ENCODE measurements around the gene DNER. TPM values are rescaled to one million over a fixed set of nuclear protein-coding genes. Genes with fewer than 3 reads are reported as not detected.
A peak's percentile ranks its signal among the peaks of the same experiment; 100 is the strongest.

DNER gene
- total and polyA plus RNA-seq, 2 of the 13 experiments (the other 11 are each of a cell fraction or from before 2014, with no cell fraction given) = not detected

DNA sequence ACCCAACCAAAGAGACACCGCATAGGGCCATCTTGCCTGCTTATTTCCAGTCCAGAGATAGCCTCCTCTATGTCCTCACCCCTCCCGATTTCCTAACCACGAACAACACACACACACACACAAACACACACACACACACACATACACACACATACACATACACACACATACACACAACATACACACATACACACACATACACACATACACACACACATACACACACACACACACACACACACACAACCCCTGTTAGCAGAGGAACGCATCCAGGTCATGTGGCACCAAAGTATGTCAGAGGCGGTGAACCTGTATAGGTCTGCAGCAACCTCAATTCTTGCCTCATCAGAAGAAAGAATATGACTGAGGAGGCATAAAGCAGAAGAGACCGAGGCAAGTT lies 18.5 kb upstream of the DNER start:
- Histone ChIP-seq H3K36me3 (replicated peaks in 1 of 2; ENCODE audit: control insufficient read depth in 1 of 2, insufficient read depth in 2 of 2, low read length in 2 of 2) (no peaks in the 10 kb centered on the region), H3K27ac (ENCODE audit: extremely low read length, insufficient read depth, low read length) (no peak overlapping the region), H3K9ac (ENCODE audit: insufficient read depth, low read depth, low read length) (no peak overlapping the region), H3K9me3 (ENCODE audit: low read length) (peaks cover 6% of the 10 kb centered on the region), H2AFZ (ENCODE audit: low read length) (no peak overlapping the region), H3K4me3 (replicated peaks in 1 of 3; ENCODE audit: insufficient read depth in 1 of 3, low read depth in 2 of 3, low read length in 3 of 3) (no peak overlapping the region), H3K4me1 (ENCODE audit: insufficient read depth, low read length) (no peaks in the 10 kb centered on the region), H3K27me3 (ENCODE audit: control insufficient read depth in 1 of 2, insufficient read depth in 2 of 2, low read length in 2 of 2) (peaks cover 0 to 17% of the 10 kb centered on the region in 2 experiments; a peak in 2 of 5 replicates), H4K20me1 (ENCODE audit: insufficient read depth, low read length) (no peaks in the 10 kb centered on the region), H3K4me2 (ENCODE audit: low read depth, low read length) (no peak overlapping the region), H3K79me2 (ENCODE audit: insufficient read depth, low read length) (no peaks in the 10 kb centered on the region)
- 25% methylated on average over 6 of the region's 6 CpGs for WGBS (ENCODE audit: low lambda C conversion rate)
- ChIA-PET POLR2A (no interaction called here), CTCF (ENCODE audit: low intra/inter-chr PET ratio, low total read pairs) (no interaction called here)
- no TSS peak for BruUV-seq (replicated peaks)
- ATAC-seq = 0 out of 3 replicates have a peak, but pooled peaks have one; percentile 19
- no peak for FAIRE-seq
- no peak for DNase-seq (ENCODE audit: low spot score)
- TF ChIP-seq SP4 (CRISPR knock-in tag; IDR thresholded peaks at IDR 0.05) = no peak
- TF ChIP-seq, protein P1, sequence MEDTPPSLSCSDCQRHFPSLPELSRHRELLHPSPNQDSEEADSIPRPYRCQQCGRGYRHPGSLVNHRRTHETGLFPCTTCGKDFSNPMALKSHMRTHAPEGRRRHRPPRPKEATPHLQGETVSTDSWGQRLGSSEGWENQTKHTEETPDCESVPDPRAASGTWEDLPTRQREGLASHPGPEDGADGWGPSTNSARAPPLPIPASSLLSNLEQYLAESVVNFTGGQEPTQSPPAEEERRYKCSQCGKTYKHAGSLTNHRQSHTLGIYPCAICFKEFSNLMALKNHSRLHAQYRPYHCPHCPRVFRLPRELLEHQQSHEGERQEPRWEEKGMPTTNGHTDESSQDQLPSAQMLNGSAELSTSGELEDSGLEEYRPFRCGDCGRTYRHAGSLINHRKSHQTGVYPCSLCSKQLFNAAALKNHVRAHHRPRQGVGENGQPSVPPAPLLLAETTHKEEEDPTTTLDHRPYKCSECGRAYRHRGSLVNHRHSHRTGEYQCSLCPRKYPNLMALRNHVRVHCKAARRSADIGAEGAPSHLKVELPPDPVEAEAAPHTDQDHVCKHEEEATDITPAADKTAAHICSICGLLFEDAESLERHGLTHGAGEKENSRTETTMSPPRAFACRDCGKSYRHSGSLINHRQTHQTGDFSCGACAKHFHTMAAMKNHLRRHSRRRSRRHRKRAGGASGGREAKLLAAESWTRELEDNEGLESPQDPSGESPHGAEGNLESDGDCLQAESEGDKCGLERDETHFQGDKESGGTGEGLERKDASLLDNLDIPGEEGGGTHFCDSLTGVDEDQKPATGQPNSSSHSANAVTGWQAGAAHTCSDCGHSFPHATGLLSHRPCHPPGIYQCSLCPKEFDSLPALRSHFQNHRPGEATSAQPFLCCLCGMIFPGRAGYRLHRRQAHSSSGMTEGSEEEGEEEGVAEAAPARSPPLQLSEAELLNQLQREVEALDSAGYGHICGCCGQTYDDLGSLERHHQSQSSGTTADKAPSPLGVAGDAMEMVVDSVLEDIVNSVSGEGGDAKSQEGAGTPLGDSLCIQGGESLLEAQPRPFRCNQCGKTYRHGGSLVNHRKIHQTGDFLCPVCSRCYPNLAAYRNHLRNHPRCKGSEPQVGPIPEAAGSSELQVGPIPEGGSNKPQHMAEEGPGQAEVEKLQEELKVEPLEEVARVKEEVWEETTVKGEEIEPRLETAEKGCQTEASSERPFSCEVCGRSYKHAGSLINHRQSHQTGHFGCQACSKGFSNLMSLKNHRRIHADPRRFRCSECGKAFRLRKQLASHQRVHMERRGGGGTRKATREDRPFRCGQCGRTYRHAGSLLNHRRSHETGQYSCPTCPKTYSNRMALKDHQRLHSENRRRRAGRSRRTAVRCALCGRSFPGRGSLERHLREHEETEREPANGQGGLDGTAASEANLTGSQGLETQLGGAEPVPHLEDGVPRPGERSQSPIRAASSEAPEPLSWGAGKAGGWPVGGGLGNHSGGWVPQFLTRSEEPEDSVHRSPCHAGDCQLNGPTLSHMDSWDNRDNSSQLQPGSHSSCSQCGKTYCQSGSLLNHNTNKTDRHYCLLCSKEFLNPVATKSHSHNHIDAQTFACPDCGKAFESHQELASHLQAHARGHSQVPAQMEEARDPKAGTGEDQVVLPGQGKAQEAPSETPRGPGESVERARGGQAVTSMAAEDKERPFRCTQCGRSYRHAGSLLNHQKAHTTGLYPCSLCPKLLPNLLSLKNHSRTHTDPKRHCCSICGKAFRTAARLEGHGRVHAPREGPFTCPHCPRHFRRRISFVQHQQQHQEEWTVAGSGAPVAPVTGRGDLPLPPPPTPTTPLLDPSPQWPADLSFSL (CRISPR knock-in tag; IDR thresholded peaks at IDR 0.05) = peak; percentile 51; the same call in 1 of the 2 replicates
- peak; percentile 45 for TF ChIP-seq FOXA1 (IDR thresholded peaks at IDR 0.05)
- TF ChIP-seq FOXA1 (CRISPR knock-in tag; IDR thresholded peaks at IDR 0.05) = no peak
- no peak for TF ChIP-seq TOPORS (CRISPR knock-in tag; IDR thresholded peaks at IDR 0.05)
- in situ Hi-C loops (cut with HindIII; ENCODE audit: extremely low pct_ligation_motif_present, low pct_unique_long_range_greater_than_20kb) = no loop called here
- intact Hi-C loops (cut with micrococcal nuclease; ENCODE audit: unreplicated experiment) = no loop called here

Measured in HepG2 (cell line).